ENCODE data around the gene DAD1.

DAD1 gene

GRCh38 chr14:22630066-22630465 lies 41.0 kb upstream of the DAD1 start:
- Histone ChIP-seq H3F3A (ENCODE audit: insufficient read depth) (no peaks in the 10 kb centered on the region), H3K9me3 (ENCODE audit: insufficient read depth, low read length) (0 out of 2 replicates have a peak, but pooled peaks cover 9% of the 10 kb centered on the region), H3K9ac (ENCODE audit: low read length) (no peak overlapping the region), H3K79me2 (ENCODE audit: insufficient read depth, low read length) (no peaks in the 10 kb centered on the region), H3K27ac (ENCODE audit: low read depth, low read length) (no peak overlapping the region), H3K4me3 (ENCODE audit: insufficient read depth, low read length, poor library complexity, severe bottlenecking) (no peak overlapping the region), H3K27me3 (ENCODE audit: low read length) (no peaks in the 10 kb centered on the region), H4K20me1 (ENCODE audit: low read depth, low read length) (no peaks in the 10 kb centered on the region), H3K36me3 (ENCODE audit: low read length) (no peaks in the 10 kb centered on the region), H3K4me2 (ENCODE audit: low read depth, low read length, poor library complexity, severe bottlenecking) (no peak overlapping the region), H3K9me2 (replicated peaks; ENCODE audit: insufficient read depth, low read length) (no peaks in the 10 kb centered on the region), H2AFZ (ENCODE audit: low read depth, low read length, severe bottlenecking) (no peak overlapping the region)
- TF ChIP-seq CTCF (IDR thresholded peaks at IDR 0.05; ENCODE audit: insufficient read depth, low read length, poor library complexity, severe bottlenecking) (no peak), EZH2phosphoT487 (conservative IDR thresholded peaks at IDR 0.05; ENCODE audit: low read length) (no peak)

- Histone ChIP-seq H4K20me1 (ENCODE audit: low read depth, low read length) (no peaks in the 10 kb centered on the region), H3K9me2 (replicated peaks; ENCODE audit: insufficient read depth, low read length) (no peaks in the 10 kb centered on the region), H3K27me3 (ENCODE audit: low read length) (no peaks in the 10 kb centered on the region), H3F3A (ENCODE audit: insufficient read depth) (no peaks in the 10 kb centered on the region), H3K27ac (ENCODE audit: low read depth, low read length) (no peak overlapping the region), H3K36me3 (ENCODE audit: low read length) (no peaks in the 10 kb centered on the region), H2AFZ (ENCODE audit: low read depth, low read length, severe bottlenecking) (no peak overlapping the region), H3K9ac (ENCODE audit: low read length) (no peak overlapping the region), H3K9me3 (ENCODE audit: insufficient read depth, low read length) (0 out of 2 replicates have a peak, but pooled peaks cover 9% of the 10 kb centered on the region), H3K4me3 (ENCODE audit: insufficient read depth, low read length, poor library complexity, severe bottlenecking) (no peak overlapping the region), H3K79me2 (ENCODE audit: insufficient read depth, low read length) (no peaks in the 10 kb centered on the region), H3K4me2 (ENCODE audit: low read depth, low read length, poor library complexity, severe bottlenecking) (no peak overlapping the region)
- TF ChIP-seq EZH2phosphoT487 (conservative IDR thresholded peaks at IDR 0.05; ENCODE audit: low read length) (no peak), CTCF (IDR thresholded peaks at IDR 0.05; ENCODE audit: insufficient read depth, low read length, poor library complexity, severe bottlenecking) (no peak)
These were observed 40.3 kb upstream of the DAD1 start for GRCh38 chr14:22629361-22629760.

GRCh38 chr14:22627506-22628263 lies 38.7 kb upstream of the DAD1 start:
- H4K20me1 ChIP-seq (ENCODE audit: low read depth, low read length), result no peaks in the 10 kb centered on the region
- H3K27me3 ChIP-seq (ENCODE audit: low read length), result no peaks in the 10 kb centered on the region
- H3K79me2 ChIP-seq (ENCODE audit: insufficient read depth, low read length), result no peaks in the 10 kb centered on the region
- no peaks in the 10 kb centered on the region for H3K36me3 ChIP-seq (ENCODE audit: low read length)
- no peaks in the 10 kb centered on the region for H3F3A ChIP-seq (ENCODE audit: insufficient read depth)
- TF ChIP-seq CTCF (IDR thresholded peaks at IDR 0.05; ENCODE audit: insufficient read depth, low read length, poor library complexity, severe bottlenecking) (no peak), EZH2phosphoT487 (conservative IDR thresholded peaks at IDR 0.05; ENCODE audit: low read length) (no peak)
- 0 out of 2 replicates have a peak, but pooled peaks cover 9% of the 10 kb centered on the region for H3K9me3 ChIP-seq (ENCODE audit: insufficient read depth, low read length)
- H2AFZ ChIP-seq (ENCODE audit: low read depth, low read length, severe bottlenecking), result no peak overlapping the region
- H3K4me2 ChIP-seq (ENCODE audit: low read depth, low read length, poor library complexity, severe bottlenecking), result no peak overlapping the region
- H3K4me3 ChIP-seq (ENCODE audit: insufficient read depth, low read length, poor library complexity, severe bottlenecking), result no peak overlapping the region
- no peaks in the 10 kb centered on the region for H3K9me2 ChIP-seq (replicated peaks; ENCODE audit: insufficient read depth, low read length)
- no peak overlapping the region for H3K27ac ChIP-seq (ENCODE audit: low read depth, low read length)
- H3K9ac ChIP-seq (ENCODE audit: low read length), result no peak overlapping the region
